OCI-M2 (cell line): ENCODE results near the gene TMEM182.

ENCODE experiments used
- DNase-seq: peaks from one replicate; lab custom pipeline; 2025; ENCODE audit not compliant: unreplicated experiment; lab: John Stamatoyannopoulos, UW

Gene TMEM182

GRCh38 chr2:102801098-102801718 is 39.4 kb downstream of the TMEM182 start:
- no peak for DNase-seq

GRCh38 chr2:102801858-102802699 is 40.2 kb downstream of the TMEM182 start:
- no peak for DNase-seq

DNA sequence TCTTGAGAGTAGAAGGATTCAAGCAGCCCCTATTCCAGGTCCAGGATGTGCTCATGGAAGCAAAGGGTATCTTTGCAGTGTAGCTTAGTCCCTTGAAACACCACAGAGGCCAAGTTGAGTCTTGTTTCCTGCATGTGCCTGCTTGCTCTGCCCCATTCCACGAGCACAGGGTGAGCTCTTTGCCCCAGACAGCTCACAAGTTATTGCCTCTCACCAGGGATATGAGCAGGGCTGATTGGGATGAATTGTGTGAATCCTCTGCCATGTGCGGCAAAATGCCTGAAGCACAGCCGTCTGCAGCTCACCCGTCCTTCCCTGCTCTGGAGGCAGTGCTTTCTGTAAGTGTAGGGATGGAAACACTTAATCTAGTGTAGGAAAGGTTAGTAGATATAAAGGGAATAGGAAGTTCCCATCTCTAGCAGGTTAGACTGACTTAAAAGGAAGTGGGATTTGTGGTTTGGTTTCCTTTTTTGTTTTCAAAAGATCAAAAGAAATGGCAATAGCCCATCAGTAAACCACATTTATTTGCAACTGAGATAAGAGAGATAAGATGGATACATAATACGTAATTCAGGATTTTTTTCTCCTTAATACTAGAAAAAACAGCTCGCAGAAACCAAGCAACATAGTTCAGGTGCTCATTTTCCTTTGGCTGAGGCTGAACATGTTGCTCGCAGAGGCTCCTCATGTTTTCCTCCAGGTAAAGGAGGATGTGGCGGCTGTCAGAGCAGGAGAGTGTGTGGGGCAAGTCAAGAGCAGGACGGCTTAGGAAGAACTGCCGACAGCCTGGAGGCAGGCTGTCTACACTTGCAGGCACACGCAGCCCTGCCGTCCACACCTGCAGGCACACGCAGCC is 41.4 kb downstream of the TMEM182 start:
- no peak for DNase-seq

GRCh38 chr2:102803897-102804217 is 42.0 kb downstream of the TMEM182 start:
- DNase-seq, result no peak

GRCh38 chr2:102806250-102806837 is 44.5 kb downstream of the TMEM182 start:
- no peak for DNase-seq

GRCh38 chr2:102809291-102810189 is 47.7 kb downstream of the TMEM182 start:
- DNase-seq, result no peak

- DNase-seq, result no peak
Observed at GRCh38 chr2:102815285-102815684, 53.5 kb downstream of the TMEM182 start.

GRCh38 chr2:102826904-102827303 is 65.1 kb downstream of the TMEM182 start:
- DNase-seq, result no peak

- DNase-seq, result no peak
Observed at GRCh38 chr2:102832789-102833188, 71.0 kb downstream of the TMEM182 start.

GRCh38 chr2:102834523-102835273 is 72.9 kb downstream of the TMEM182 start:
- no peak for DNase-seq

DNA sequence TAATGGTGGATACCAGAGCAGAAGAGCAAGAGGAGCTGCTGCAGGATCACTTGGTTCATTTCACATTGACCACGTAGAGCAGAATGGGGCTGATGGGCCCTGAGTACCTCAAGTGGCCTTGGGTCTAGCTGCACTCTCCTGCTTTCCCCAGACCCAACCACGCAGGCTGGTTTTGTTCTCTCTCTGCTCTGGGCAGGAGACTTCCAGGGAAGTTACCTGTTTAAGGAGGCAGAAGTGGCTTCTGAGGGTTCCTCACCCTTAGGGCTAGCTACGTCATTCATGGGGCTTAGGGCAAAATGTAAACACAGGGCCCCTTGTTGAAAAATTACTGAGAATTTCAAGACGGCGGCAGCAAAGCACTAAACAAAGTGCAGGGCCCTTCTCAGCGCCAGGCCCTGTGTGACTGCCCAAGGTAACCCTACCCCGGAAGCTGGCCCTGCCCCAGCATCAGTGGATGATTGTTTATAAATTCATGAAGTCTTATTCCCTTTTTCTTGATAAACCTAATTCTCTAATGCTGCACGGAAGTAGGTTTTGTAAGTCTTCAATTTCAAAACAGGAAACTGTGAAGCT is 75.9 kb downstream of the TMEM182 start:
- no peak for DNase-seq

GRCh38 chr2:102839668-102840388 is 78.0 kb downstream of the TMEM182 start:
- DNase-seq, result peak; percentile 2

DNA sequence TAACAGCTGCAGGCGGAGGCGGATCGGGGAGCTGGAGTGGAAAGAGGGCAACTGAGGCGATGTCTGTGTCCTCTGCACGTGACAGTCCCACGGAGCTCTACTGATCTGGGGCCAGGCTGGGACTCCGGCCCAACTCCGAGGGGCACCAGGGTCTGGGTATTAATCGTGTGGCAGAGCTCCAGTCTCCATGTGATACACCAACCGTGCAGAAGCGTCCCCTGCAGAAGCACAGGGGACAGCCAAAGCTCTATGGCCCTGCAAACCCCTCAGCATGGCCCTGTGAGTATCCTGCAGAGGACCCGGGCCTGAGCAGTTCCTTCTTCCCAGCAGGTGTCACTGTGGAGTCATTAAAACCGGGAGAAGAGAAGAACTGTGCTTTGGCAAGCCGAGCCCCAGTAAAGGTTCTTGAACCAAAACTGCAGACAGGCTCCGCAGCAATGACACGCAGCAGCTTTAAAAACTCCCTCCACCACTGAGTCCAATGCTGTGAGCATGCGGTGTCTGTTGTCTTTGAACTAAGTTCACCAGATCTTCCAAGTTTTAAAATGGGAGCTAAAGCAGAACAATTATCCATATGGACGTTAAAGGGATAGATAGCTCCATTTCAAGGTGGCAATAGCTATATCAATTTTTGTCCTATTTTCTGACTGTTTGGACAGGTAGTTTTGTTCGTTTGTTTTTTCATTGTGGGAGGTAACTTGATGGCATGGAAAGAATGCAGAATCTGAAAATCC is 79.4 kb downstream of the TMEM182 start:
- DNase-seq, result no peak

- no peak for DNase-seq
Observed at GRCh38 chr2:102843764-102844443, 82.1 kb downstream of the TMEM182 start.

DNA sequence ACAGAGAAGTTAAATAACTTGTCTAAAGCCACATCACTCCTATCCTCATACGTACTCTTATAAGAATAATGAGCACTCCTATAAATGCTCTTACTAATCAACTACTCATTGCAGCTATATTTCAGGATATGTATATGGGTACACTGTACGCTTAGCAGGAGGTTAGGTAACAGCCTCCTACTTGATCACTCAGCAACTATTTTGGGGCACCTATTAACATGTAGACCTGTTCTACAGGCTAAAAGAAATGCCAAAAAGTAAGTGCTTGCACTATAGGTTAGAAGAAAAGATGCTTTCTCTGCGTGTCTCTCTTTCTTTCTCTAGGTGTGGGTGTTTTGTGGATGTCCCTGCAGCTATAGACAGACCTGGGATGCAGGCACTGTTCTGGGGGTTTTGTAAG is 83.1 kb downstream of the TMEM182 start:
- DNase-seq, result no peak

- DNase-seq, result no peak
Observed at GRCh38 chr2:102848366-102848839, 86.6 kb downstream of the TMEM182 start.

DNA sequence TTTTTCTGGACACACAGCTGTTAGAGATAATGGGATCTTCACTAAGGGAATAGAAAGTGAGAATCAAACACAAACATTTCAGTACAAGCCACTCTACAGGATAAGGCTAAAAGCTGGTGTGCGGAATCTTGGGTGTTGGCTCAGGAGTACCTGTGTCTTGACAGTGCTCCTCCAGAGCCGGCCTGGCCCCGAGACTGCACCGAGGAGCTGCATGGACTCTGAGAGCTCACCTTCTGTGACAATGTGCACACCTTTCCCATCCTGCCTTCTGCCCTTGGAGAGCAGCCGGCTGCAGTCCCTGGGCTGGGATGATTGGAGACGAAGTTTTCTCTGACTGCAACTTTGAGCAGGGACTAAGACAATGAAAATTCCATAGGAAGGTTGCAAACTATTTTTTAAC is 89.1 kb downstream of the TMEM182 start:
- DNase-seq, result no peak
